Pons (tissue), 1 donor: ENCODE results near the gene NDUFS5.
"Not testable (repeated sequence)": the region's sequence is repeated elsewhere in the genome, so short reads cannot be mapped to it uniquely, and the experiment has no call there.

Source experiments
- DNase-seq: peaks from one replicate; pipeline ENCODE4 v3.0.0-alpha.2; 2016; ENCODE audit warnings: low spot score

The NDUFS5 gene

GRCh38 chr1:39063775-39064174 lies 37.6 kb downstream of the NDUFS5 start:
- no peak for DNase-seq

GRCh38 chr1:39065542-39065941 lies 39.4 kb downstream of the NDUFS5 start:
- no peak for DNase-seq

DNA sequence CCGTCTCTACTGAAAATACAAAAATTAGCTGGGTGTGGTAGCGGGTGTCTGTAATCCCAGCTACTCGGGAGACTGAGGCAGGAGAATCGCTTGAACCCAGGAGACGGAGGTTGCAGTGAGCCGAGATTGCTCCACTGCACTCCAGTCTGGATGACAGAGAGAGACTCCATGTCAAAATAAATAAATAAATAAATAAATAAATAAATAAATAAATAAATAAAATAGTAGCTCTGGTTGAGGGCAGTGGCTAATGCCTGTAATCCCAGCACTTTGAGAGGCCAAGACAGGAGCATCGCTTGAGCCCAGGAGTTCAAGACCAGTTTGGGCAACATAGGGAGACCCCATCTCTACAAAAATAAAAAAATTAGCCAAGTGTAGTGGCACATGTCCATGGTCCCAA lies 42.1 kb downstream of the NDUFS5 start:
- not testable (repeated sequence) for DNase-seq

DNA sequence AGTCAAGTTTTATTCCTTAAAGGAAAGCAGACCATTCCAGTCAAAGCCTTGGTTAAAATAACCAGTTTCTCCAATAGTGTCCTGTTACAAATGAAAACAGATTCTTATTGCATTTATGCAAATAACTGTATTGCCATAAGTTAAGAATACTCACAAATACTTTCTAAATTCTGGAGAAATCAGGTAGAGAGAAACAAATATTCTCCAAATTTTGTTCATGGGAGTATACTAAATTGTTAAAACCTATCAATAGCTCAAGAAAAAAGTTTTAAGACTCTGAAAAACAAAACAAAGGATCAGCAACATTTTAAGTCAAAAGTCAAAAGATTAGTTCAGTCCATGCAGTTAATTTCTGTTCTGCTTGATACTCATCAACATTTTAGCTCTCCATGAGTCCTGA lies 45.4 kb downstream of the NDUFS5 start:
- DNase-seq: not testable (repeated sequence)

DNA sequence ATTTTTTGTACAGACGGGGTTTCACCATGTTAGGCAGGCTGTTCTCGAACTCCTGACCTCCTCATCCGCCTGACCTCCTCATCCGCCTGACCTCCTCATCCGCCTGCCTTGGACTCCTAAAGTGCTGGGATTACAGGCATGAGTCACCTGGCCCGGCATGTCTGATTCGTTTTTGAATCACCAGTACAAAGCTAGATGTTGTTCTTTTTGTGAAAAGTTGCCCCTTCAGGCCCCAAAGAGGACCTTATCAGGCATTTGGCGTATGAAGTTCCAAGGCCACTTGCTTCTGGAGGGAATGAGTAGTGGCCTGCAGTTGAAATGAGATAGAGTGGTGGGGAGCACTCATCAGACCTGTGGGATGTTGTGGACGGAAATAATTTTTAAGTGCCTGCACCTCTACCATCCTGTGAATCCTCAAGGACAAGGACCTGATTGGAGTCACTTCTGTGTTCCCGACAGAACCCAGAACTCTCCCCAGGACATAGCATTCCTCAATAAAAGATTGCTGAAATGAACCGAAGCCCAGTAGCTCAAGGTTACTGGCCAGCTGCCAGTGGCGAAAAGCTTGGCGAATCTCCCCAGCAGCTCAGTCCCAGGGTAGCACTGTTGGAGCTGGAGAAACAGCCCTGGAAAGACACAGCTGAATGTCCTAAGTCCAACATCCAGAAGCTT lies 50.1 kb downstream of the NDUFS5 start:
- DNase-seq: peak; percentile 64

GRCh38 chr1:39076799-39077148 lies 50.6 kb downstream of the NDUFS5 start:
- DNase-seq: no peak

DNA sequence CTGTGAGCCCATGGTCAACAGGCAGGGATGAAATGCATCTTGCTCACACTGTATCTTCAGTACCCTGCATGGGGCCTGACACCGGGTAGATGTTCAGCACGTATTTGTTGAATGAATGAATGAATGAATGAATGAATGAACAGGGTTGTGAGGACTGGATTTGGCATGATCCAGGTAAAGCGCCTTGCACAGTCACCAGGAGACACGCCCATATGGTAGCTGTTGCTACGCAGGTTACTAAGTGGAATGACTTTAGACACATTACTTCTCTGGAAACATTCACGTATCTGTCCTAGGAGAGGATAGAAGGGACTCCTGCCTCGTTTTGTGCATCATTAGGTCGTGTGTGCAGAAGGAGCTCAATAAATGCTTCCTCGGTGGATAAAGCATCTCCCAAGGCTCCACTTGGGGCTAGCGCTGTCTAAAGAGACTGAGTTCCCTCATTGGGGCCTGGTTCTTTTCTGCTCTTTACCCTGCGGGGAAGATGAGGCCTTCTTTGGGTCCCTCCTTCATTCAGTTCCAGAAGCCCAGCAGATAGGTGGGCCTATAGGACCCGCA lies 54.2 kb downstream of the NDUFS5 start:
- no peak for DNase-seq

- DNase-seq: no peak
Measured at GRCh38 chr1:39080831-39081270, 54.7 kb downstream of the NDUFS5 start.

DNA sequence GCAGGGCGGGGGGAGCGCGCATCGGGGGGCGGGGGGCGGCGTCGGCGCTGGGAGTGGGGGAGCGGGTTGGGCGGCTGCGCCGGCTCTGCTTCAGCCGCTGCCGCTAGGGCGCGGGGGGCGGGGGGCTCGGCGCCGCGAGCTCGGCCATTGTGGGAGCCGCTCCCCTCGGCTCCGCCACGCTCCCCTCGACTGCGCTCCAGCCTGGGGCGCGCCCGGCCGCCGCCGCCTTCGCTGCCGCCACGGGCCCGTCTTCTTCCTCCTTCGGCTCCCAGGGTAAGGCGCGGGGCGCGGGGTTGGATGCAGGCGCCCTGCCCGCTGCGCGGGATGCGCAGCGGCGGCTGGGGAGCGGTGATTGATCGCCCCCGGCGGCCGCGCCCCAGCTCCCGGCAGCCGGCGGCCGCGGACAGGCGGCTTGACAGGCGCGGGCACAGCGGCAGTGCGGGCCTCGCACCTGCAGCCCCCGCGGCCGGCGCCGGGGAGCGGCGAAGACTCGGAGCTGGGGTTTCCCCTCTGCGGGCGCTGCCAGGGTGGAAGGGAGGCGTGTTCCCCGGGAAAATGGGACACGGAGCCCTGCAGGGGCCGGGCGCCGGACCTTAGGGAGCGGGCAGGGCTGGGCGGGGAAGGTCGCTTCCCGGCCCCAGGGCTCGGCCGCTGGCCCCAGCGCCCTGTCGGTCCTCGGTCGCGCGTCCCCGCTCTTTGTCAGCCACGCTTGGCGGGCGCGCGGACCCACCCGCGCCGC lies 55.3 kb downstream of the NDUFS5 start:
- DNase-seq: no peak

DNA sequence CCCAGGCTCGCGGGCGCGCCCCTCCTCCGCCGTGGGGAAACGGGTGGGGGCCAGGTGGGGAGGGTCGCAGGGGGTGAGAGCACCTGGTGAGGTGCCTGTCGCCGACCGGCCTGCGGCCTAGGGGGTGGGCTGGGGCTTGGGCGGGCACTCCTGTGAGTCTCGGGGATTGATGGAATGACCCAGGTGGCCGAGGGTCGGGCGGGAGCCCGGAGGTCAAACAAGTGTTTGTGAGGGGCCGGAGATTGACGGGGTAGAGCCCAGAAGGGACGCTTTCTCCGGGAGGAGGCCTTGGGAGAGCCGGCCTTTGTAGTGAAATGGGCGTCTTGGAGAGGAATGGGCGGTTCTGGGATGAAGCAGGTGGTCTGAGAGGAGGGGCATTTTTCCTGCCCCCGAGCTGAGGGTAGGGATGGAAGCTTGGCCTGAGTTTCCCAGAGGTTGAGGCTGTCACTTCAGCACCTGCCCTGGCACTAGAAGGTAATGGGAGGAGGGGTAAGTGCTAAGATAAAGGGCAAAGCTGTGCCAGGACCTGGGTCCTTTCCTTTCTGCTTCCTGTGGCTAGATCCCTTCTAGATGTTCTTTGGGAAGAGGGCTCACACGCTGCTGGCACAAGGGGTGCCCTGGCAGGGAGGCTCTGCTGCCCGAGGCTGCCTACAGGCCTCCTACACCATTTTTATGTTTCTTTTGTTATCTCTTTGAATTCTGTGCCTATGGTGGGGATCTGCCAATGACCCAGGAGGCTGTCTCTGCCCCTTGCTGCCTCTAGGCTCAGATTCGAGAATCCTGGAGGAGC lies 56.1 kb downstream of the NDUFS5 start:
- DNase-seq: no peak

GRCh38 chr1:39082811-39083576 lies 56.8 kb downstream of the NDUFS5 start:
- DNase-seq: no peak

GRCh38 chr1:39084191-39084590 lies 58.0 kb downstream of the NDUFS5 start:
- no peak for DNase-seq
